HG02571 (cell line): ENCODE measurements around the gene CYP27B1.

Experiments
- ATAC-seq: cut with Tn5 transposase; IDR thresholded peaks from one replicate; pipeline ENCODE4 v1.9.1; 2021; ENCODE audit warnings: mild to moderate bottlenecking, moderate library complexity; ENCODE audit not compliant: unreplicated experiment

CYP27B1 gene

DNA sequence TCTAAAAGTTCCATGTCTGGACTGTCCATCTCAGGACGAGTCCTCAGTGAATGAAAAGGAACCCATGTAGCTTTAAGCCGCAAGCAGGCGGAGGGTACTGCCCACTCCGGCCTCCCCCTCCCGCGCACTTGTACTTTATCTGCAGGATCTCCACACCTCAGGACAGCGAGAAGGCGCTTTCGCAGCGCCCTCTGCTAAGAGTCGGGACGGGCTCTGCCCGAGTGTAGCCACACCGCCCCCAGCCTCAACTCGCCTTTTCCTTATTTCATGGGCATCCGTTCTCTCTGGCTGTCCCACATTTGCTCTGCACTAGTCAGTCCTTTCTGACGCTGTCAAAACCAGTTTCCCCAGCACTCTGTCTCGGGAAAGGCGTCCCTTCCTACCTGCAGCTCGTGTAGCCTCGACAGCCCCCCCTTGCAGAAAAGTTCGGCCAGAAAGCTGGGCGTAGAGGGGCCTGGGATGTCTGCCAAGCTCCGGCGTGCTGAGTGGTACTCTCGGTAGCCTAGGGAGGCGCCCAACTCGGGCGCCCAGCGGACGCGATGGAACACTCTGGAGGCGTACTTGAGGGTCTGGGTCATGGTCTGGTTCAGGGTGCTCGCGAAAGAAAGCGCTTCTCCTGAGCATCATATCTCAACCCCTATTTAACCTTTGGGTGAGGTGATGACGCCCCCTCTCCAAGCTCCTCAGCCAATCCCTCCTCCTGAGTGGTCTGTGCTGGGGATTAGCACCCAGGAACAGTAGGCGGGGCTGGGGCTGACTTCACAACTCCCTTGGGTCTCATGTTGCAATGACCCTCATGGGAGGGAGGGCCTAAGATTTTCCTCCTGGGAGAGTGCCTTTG is at the start of gene CYP27B1:
Gene CYP27B1 (minus strand): TSS at position 615 of the 841 bp plus-strand sequence. CDS start 37 bp downstream, at position 578.
- no peak for ATAC-seq

DNA sequence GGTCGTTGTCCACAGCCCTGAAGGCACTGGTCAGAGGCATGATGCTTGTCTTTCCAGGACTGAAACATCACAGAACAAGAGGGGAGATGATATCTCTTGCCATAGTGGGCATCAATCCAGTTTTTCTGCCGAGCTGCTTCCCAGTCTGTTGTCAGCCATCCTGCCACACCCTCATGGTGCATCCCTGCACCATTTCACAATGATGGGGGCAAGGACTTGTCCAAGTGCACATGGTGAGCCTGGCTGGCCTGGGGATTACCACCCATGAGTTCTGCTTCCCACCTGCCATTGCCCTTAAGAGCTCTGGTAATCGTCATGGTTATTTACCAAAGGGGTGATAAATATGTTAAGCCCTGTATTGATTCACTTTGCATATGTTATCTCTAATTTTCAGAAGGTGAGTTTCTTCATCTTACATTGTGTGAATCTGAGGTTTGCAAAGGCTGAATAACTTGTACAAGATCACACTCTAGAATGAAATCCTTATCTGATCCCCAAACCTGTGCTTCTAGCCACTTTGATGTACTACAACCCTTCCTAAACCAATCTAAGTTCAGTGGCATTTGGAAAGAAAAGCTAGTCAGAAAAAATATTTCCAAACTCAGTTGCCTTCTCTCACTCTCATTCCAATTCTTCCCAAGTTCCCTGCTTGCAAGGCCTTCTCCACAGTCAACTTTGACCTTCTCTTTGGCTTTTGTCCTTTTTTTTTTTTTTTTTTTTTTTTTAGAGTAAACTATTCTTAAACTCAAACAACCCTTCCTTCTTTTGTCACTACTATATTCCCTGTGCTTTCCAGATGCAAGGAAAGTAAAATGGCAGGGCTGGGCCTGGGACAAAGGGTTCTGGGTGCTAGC is 49.4 kb upstream of the CYP27B1 start:
- no peak for ATAC-seq

DNA sequence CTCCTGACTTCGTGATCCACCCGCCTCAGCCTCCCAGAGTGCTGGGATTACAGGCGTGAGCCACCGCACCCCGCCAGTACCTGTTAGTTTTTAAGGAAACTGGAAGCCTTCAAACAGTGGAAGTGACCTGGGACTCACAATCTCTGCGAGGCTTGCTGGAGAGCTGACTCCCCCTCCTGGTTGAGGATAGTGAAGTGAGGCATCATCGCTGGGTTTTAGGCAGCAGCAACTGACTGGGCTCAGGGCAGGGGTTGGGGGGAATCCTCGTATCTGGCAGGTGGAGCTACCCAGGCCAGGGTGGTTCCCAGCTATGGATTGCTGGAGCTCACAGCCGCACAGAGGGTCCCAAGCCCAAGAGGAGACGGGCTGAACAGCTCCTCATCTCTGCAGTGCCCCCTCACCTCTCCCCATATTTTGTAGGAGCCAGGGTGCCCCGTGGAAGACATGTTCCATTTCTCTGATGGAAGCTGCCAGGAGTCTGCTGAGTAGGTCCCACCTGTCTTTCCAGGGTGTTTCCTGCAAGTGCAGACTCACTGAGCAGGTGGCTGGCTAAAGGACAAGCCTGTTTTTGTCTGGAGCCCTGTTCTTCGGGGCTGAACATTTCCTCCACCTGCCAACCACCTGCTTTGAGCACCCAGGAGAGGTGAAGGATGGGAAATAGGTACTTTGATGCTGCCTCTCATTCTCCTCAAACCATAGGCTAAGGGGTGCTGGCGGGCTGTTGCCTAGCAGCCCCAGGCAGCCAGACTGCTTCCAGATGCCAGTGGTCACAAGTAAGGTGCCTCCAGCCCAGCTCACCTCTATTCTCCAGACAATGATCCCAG is 48.5 kb upstream of the CYP27B1 start:
- ATAC-seq, result no peak

DNA sequence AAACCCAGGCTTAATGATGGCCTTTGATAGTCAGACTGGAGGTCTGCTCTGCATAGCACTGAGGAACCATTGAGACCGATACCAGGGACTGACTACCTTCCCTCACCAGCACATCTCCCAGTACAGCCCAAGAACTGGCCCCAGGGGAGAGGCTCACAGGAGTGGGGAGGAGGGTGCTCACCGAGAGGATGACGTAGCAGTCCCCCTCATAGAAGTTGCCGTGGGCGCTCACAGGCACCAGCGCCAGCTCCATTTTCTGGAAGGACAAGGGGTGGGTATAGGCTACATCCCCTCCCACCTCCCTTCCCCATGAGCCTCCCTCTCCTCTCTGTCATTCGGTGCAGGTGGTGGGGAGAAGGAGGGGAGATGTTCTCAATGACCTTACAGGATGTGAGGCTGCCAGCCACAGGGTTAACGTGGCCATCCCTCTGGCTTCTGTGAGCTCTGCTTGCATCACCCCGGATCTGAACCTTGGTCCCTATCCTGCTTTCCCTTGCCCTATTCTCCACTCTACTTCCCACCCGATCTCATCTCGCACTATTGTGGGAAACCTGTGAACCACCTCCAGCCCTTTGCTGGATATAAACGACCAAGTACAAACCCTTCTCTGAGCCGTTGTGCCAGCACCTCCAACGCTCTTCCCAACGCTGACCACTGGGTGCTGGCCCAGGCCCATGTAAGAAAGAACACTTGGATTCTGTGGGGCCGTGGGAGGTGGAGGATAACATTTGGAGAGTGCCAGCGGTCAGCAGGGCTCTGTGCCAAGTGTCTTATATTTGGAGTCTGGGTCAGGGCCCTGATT is 47.3 kb upstream of the CYP27B1 start:
- ATAC-seq, result no peak

- no peak for ATAC-seq
Observed at GRCh38 chr12:57813111-57813970, 46.5 kb upstream of the CYP27B1 start.

DNA sequence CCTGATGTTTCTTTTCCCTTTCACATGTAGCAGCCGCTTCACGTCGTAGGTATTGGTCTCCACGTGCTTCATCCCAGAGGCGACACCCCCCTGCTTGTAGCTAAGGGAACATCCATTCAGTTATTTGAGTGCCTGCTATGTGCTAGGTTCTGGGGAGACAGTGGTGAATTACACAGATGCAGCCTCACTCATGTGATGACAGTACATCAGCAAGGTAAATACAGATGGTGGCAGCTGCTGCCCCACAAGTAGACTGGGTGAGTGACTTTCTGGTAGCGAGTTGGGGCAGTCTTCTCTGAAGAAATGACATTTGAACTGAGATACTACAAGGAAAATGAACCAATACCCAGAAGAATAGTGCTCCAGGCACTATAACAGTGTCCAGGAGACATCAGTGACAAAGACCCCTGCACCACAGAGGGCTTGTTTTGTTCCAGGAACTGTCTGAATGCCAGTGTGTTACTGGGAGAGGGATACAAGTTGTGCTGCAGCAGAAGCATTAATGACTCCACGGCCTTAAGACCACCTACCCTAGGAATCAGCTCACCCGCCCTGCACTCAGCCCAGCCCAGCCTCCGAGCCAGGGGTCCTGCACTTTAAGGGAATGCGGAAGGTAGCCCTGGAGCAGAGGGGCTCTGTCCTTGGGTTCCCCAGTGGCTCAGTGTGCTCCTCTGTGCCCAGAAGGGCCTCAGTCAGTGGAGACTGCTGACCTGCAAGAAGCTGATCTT is 44.3 kb upstream of the CYP27B1 start:
- ATAC-seq, result no peak

DNA sequence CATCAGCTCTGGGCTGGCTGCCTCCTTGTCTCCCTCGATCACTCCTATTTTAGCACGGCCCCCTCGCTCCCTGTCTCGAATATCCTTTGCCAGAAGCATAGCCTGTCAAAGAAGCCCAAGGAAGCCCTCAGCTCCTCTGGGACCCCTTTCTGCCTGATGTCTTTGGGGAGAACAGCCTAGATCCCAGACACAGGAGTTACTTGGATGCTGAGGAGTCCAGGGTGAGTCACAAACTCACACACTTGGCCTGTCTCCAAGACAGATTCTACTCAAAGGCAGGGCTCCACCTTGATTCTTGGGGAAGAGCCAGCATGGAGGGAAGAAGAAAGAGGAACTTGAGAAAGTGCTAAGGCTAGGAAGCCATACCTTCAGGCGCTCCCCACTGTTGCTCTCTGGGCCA is 43.6 kb upstream of the CYP27B1 start:
- ATAC-seq, result no peak

GRCh38 chr12:57809425-57809824 is 42.5 kb upstream of the CYP27B1 start:
- no peak for ATAC-seq

DNA sequence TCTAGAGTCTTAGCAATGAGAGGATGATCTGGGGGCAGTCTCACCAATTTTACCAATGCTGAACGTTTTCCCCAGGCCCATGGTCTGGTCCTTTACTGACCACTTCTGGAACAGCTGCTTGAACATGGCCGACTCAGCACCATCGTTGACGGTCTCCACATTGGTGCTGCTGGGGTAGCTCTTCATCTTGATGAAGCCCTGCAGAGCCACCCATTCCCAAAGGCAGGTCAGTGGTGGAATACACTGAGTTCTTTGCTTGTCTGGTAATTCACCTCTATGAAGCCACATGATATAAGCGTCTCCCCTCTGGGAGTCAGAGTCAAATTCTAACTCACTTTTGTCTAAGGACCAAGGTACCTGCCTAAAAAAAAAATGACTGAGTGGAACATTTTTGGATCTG is 41.5 kb upstream of the CYP27B1 start:
- ATAC-seq, result no peak

DNA sequence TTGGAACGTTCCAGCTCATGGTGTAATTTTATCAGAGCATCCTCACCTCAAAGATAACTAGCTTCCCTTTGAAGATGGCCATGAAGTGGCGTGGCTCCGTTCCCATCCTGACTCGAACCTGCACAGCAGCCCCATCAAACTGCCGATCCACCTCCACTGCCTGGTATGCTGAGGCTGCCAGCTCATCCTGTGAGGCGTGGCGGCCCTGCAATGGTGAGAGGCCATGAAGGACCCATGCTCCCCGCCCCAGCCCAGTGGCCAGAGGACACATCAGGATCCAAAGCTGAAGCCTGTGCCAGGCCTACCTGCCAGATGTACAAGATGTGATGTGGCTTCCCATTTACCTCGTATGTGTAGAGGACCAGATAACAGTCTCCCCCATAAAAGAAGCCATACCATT is 40.4 kb upstream of the CYP27B1 start:
- no peak for ATAC-seq

- no peak for ATAC-seq
Observed at GRCh38 chr12:57806677-57807076, 39.8 kb upstream of the CYP27B1 start.

DNA sequence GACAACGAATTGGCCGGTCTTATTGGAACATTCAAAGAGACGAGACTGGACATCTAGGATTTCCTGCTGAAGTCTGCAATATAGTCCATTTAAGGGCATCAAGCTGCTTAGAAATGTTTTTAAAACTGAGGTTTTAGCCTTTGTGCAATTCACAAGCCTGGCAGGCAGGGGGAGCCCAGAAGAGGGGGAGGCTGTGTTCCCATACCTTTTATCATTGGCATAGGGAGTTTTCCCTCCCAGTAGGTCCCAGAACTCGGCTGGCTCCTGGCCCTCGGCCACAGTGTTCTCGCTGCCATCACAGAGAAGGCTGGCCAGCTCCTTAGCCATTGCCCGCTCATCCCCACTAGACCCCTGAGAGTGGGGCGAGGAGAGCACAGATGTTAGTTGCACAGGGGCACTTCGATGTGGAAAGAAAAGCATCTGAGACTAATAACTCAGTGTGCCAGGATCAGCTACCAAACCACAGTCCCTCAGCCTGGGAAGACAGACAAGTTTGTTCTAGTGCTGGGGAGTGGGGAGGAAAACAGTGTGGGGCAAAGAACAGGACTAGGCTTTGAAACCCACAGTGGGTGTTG is 36.5 kb upstream of the CYP27B1 start:
- ATAC-seq, result no peak

GRCh38 chr12:57802607-57803006 is 35.7 kb upstream of the CYP27B1 start:
- ATAC-seq, result no peak

GRCh38 chr12:57800965-57801364 is 34.1 kb upstream of the CYP27B1 start:
- ATAC-seq, result no peak

DNA sequence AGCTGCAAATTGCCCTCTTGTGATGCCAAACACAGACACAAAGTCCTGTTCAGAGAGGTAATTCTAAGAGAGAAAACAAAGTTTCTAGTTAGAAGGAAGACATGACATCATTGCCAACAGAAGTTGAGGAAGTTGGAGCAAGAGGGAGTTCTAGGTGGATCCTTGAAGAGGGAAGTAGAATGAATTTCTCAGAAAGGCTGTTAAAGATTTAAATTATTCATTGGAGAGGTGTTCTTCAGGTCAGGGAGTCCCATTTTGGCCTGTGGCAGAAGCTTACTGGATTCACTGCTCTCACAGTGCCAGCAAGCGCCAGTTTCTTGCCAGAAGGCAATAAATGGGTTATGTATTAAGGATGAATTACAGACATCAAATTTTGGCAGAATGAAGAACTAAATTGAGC is 31.1 kb upstream of the CYP27B1 start:
- no peak for ATAC-seq

GRCh38 chr12:57796996-57797395 is 30.1 kb upstream of the CYP27B1 start:
- no peak for ATAC-seq

DNA sequence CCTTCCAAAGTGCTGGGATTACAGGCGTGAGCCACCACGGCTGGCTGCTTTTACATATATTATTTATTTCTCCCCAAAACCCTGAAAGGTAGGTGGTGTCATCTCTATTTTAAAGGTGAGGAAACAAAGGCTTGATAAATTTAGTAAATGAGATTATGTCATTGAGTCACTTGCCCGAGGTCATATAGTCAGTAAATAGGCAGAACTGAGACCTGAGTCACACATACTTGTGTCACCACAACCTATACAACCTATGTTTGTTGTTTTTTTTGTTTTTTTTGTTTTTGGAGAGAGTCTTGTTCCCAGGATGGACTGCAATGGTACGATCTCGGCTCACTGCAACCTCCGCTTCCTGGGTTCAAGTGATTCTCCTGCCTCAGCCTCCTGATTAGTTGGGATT is 28.5 kb upstream of the CYP27B1 start:
- no peak for ATAC-seq

- ATAC-seq, result no peak
Observed at GRCh38 chr12:57793920-57794319, 27.0 kb upstream of the CYP27B1 start.
